ENCODE measurements around the gene COLEC11.

The COLEC11 gene

DNA sequence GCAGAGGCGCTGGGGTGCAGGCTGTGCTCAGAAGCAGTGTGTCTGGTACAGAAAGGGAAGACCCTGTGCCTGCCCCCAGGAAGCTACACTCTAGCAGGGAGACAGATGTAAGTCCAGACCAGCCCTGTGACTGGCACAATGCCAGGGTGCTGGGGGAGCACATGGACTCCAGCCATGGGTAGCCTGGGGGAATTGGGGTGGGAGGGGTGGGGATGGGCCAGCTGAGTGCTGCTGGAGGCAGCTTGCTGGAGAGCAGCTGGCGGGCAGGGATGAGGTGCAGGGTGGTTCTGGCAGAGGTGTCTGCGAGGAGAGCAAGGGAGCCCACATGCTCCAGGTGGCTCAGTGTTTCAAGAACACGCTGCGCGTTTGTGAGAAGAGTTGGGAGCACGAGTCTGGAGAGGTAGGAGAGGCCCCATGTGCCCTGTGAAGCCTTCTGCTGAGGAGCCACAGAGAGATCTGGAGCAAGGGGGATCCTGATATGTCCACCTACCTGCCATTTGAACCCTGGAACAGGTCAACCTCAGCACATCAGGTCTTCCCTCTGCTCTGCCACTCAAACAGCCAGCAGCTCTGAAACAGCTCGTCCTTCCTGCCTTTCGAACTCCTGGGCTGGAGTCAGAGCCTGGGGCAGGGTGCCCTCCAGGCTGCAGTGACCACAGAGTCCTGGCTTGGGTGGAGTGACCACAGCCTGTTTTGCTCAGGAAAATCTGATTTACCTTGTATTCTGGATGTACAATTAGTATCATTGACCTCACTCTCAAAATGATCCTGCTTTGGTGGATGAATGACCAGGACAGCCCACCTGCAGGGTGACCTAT lies 78.2 kb downstream of the COLEC11 start:
- no peak for DNase-seq (ENCODE audit: low read depth in 2 of 2)

DNA sequence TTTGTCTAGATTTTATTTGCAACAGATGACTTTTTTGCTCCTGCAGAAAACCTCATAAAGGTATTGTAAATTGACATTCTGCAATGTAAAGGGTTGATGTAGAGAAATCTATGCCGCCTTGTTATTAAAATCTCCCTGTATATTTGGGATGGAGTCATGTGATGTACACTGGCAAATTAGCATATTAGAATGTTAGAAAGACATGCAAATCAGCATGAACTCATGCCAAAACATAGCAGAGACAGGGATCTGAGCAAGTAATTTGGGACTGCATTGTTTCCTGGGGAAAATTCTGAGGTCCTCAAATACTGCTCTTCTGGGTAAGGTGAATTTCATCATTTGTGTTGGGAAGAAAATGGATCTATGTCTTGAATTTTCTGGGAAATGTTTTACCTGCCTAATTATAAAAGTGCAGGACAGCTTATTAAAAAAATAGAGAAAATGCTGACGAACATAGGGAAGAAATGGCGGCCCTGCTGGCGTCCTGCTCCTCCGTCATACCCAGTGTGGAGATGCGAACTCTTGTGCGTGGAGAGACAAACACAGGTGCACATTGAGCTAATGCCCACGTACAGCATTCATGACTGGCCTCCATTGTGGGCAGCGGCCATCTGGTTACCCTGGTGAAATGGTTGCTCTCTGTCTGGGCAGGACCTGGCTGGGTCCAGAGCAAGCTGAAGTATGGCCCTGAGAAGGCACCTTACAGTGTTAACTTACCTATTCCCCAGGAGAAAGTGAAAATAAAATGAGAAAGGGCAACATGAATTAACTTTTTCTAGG lies 79.3 kb downstream of the COLEC11 start:
- DNase-seq (ENCODE audit: low read depth in 2 of 2), result no peak

DNA sequence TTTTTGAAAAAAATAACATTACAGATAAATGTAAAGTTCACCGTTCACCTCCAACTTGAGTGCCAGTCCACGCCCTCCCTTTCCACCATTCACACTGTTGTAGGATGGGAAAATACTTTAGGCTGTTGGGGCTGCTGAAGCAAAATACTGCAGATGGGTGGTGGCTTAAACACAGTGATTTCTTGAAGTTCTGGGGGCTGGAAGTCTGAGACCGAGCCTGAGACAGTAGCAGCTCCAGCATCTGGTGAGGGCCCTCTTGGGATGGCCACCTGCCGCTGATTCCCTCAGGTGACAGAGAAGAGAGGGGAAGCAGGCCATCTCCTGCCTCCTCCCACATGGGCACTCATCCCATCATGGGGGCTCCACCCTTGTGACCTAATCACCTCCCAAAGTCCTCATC lies 80.8 kb downstream of the COLEC11 start:
- DNase-seq (ENCODE audit: low read depth in 2 of 2), result no peak

DNA sequence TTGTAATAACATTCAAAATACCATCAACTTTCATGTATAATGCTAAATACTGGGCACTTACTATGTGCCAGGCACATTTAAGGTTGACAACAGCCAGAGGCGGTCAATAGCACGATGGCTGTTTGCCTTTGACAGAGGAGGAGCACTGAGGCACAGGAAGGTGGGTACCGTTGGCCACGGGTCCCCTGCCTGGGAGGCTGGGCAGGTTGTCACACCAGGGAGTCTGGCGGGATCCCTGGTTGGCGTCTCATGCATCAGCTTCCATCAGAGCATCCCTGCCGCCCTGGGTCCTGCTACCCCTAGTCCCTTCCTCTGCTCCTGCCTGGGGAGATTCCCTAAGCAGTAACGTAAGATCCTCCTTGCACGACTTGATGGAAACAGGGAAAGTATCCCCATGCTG lies 82.5 kb downstream of the COLEC11 start:
- no peak for DNase-seq (ENCODE audit: low read depth in 2 of 2)

DNA sequence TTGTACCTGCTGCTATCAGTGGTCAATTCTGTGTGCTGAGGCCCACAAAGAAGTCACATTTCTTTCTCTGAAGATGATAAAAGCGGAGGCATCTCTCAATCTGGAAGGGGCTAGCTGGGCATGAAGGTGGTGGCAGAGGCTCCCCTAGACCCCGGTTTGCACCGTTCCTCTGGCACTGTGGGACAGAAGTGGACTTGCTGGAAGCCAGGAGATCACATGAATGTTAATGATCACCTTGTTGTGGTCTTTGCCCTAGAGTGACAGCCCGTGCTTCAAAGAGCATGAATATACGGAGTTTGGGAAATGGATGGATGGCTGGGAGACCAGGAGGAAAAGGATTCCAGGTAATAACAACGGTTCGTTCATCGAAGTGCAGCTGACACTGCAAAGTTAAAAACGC lies 83.3 kb downstream of the COLEC11 start:
- no peak for DNase-seq (ENCODE audit: low read depth in 2 of 2)

DNA sequence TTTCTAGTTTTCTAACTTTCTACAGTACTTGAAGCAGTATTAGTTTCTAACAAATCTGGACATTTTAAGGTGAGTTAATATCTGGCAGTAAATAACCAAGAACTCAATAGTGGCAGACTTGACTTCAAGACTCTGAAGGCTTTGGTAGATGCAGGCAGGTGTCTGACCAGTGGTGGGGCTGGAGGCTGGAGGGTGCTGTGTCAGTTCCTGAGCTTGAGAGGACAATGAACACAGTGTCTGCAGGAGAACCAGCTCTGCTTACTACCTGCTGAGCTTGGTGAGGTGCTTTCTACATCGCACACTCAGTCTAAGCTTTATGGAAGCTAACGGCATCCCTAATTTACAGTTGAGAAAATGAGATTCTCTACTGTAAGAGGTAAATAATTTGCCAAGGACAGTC lies 84.3 kb downstream of the COLEC11 start:
- no peak for DNase-seq (ENCODE audit: low read depth in 2 of 2)

DNA sequence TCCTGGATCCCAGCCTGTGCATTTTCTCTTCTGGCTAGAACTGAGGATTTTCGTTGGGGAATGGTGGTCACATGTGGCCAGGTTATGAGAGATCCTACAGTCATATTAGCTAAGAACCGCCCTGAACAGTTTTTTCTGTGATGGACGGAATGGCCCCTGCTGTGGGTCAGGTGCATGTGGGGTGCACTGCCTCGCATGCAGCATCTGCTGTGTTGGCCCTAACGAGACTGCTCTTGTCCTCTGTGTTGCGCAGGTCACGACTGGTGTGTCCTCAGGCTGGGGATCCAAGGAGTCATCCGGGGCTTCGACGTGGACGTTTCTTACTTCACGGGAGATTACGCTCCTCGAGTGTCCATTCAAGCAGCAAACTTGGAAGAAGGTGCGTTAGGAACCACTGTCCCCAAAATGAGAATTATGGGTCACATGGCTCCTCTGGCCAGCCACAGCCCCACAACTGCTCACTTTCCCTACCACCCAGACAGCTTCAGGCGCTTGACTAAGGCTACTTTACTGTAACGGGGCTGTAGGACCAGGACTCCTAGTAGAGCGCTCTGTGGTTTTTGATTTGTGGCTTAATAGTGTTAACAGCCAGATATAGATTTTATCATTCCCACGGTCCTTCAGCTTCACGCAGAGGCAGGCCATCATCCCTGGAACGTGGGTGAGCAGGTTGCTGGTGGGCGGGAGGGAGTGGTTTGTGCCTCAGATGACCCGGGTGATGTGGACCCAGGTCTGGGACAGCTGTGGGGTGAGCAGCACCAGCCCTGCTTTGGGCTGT lies 84.9 kb downstream of the COLEC11 start:
- no peak for DNase-seq (ENCODE audit: low read depth in 2 of 2)

DNA sequence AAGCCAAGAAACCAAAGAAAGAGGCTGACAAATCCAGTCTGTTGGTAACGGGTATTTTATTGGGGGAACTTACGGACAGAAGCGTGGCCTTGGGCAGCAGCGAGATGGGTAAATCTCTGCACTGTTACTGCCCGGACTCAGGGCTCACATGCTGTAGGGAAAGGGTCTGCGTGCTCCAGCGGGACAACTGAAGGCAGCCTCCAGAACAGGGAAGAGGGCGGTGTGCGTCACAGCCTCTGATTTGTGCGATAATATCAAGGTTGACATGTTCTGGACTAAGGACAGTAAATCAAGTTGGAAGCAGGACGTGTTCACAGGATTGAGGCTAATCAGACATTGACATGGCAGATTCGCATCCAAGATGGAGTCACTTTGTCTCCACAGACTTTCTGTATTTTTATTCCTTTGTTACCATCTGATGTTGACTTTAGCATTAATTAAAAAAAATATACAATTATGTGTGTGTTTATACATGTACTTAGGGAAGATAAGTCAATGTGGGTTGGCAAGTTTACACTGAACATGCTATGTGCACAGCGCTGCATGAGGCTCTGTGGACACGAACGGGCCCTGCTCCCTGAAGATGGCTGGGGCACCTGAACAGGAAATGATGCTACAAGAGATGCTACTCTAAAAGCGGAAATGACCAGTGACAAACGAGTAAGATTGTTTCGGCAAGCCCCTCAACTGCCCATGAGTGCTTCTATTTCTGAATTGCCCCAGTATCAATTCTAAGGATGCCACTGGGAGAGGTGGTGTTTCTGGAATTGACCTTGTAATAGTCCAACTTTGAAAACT lies 85.8 kb downstream of the COLEC11 start:
- DNase-seq (ENCODE audit: low read depth in 2 of 2), result no peak

DNA sequence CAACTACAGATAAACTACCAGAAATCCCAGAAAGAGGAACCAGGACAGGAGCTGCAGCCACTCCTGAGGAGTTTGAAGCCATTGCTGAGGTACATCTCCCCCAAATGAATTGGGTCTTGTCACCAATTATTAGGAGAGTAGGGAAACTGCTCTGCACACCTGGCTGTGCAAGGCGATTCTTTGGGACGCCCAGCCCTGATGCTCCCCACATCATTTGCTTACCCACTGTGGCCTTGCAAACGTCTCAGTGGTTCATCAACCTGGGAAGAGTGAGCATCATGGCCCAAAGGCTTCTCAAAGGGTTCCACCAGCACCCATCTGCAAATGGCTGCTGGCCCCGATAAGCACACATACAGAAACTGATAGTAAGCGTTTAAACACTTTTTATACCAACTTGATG lies 86.7 kb downstream of the COLEC11 start:
- DNase-seq (ENCODE audit: low read depth in 2 of 2), result no peak

DNA sequence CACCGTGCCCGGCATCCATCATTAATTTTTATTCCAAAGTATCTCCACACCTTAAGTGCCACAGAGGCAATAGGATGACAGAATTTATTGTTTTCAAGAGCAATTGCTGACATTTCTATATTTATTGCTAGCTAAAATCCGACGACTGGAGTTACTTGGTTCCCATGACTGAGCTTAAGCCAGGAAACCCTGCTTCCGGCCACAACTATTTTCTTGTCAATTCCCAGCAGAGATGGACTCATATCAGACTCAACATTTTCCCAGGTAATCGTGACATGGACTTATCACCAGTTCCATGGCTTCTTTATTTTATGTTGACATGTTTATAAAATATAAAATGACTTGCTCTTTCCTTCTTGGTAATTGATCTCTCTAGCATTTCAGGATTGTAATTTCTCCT lies 87.9 kb downstream of the COLEC11 start:
- DNase-seq (ENCODE audit: low read depth in 2 of 2), result no peak

DNA sequence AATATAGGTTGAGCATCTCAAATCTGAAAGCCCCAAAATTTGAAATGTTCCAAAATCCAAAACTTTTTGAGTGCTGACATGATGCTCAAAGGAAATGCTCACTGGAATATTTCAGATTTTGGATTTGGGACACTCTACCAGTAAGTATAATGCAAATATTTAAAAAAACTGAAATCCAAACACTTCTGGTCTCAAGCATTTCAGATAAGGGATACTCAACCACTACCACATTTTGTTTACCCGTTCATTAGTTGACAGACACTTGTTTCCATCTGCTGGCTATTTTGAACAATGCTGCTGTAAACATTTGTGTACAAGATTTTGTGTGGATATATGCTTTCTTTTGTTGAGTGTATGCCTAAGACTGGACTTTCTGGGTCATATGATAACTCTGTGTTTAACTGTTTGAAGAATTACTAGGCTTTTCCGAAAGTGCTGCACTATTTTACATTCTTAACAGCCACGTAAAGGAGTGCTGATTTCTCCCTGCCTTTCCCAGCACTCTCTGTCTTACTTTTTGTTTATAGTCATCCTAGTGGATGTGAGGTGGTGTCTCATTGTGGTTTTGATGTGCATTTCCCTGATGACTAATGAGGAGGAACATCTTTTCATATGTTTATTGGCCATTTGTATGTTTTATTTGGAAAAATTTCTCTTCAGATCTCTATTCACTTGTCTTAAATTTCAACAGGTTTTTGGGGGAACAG lies 89.0 kb downstream of the COLEC11 start:
- no peak for DNase-seq (ENCODE audit: low read depth in 2 of 2)

DNA sequence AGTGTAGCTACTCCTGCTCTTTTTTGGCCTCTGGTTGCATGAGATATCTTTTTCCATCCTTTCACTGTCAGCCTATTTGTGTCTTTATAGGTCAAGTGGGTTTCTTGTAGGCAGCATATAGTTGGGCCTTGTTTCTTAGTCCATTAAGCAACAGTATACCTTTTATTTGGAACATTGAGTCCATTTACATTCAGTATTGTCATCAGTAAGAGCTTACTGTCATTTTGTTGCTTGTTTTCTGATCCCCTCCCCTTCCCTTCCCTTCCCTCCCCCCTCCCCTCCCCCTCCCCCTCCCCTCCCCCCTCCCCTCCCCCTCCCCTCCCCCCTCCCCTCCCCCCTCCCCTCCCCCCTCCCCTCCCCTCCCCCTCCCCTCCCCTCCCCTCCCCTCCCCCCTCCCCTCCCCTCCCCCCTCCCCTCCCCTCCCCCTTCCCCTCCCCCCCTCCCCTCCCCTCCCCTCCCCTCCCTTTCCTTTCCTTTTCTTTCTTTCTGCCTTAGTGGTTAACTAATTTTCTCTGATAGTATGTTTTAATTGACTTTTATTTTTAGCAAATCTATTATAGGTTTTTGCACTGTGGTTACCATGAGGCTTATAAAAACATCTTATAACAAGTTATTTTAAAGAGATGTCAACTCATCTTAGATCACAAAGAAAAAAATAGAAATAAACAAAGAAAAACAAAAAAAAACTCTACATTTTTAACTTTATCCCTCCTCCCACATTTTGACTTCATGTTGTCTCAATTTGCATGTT lies 95.3 kb downstream of the COLEC11 start:
- no peak for DNase-seq (ENCODE audit: low read depth in 2 of 2)

DNA sequence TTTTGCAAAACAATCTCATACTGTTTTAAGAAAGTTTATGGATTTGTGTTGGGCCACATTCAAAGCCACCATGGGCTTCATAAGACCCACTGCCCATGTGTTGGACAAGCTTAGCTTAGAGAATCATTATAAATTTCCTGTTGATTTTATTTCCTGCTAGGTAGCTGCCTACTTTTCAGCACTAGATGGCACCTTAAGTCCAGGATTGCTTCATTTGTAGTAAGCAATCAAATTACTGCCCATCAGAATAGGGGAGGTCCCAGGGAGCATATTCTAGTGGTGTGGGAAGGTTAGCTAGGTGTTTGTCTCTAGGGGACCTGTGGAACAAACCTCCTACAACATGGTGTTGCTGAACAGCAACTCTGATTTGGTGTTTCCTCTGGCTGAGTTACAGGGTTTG lies 97.5 kb downstream of the COLEC11 start:
- no peak for DNase-seq (ENCODE audit: low read depth in 2 of 2)

Measured in stimulated activated CD4-positive, alpha-beta T cell treated with anti-CD3 and anti-CD28 coated beads, Interleukin-4, amount 100 ng/mL, for 48 hours (primary cell).